ENCODE measurements around the gene DNAJC6. TPM values are rescaled to one million over a fixed set of nuclear protein-coding genes. Genes with fewer than 3 reads are reported as not detected.

The DNAJC6 gene
- total RNA-seq, 1 donor from 2014 or later, result 8.3 TPM

GRCh38 chr1:65404941-65405340, 95.6 kb downstream of the DNAJC6 start:
- no peak for DNase-seq (ENCODE audit: low read depth)
- TF ChIP-seq CTCF (IDR thresholded peaks at IDR 0.05; ENCODE audit: insufficient read depth, low read length, poor library complexity, severe bottlenecking), result no peak
- Histone ChIP-seq H3K27me3 (ENCODE audit: control insufficient read depth, insufficient read depth, low read length) (no peaks in the 10 kb centered on the region), H3K4me3 (ENCODE audit: low read depth, low read length) (no peak overlapping the region), H3K36me3 (ENCODE audit: control insufficient read depth, insufficient read depth, low read length) (no peaks in the 10 kb centered on the region)

GRCh38 chr1:65407877-65408276, 98.5 kb downstream of the DNAJC6 start:
- DNase-seq (ENCODE audit: low read depth), result no peak
- TF ChIP-seq CTCF (IDR thresholded peaks at IDR 0.05; ENCODE audit: insufficient read depth, low read length, poor library complexity, severe bottlenecking), result no peak
- H3K36me3 ChIP-seq (ENCODE audit: control insufficient read depth, insufficient read depth, low read length), result no peaks in the 10 kb centered on the region
- no peak overlapping the region for H3K4me3 ChIP-seq (ENCODE audit: low read depth, low read length)
- H3K27me3 ChIP-seq (ENCODE audit: control insufficient read depth, insufficient read depth, low read length), result no peaks in the 10 kb centered on the region

GRCh38 chr1:65409314-65409713, 100.0 kb downstream of the DNAJC6 start:
- TF ChIP-seq CTCF (IDR thresholded peaks at IDR 0.05; ENCODE audit: insufficient read depth, low read length, poor library complexity, severe bottlenecking), result no peak
- H3K27me3 ChIP-seq (ENCODE audit: control insufficient read depth, insufficient read depth, low read length), result no peaks in the 10 kb centered on the region
- H3K4me3 ChIP-seq (ENCODE audit: low read depth, low read length), result no peak overlapping the region
- DNase-seq (ENCODE audit: low read depth), result no peak
- H3K36me3 ChIP-seq (ENCODE audit: control insufficient read depth, insufficient read depth, low read length), result no peaks in the 10 kb centered on the region

GRCh38 chr1:65409816-65410326, 100.5 kb downstream of the DNAJC6 start:
- TF ChIP-seq CTCF (IDR thresholded peaks at IDR 0.05; ENCODE audit: insufficient read depth, low read length, poor library complexity, severe bottlenecking), result no peak
- no peak for DNase-seq (ENCODE audit: low read depth)
- no peaks in the 10 kb centered on the region for H3K27me3 ChIP-seq (ENCODE audit: control insufficient read depth, insufficient read depth, low read length)
- no peaks in the 10 kb centered on the region for H3K36me3 ChIP-seq (ENCODE audit: control insufficient read depth, insufficient read depth, low read length)
- H3K4me3 ChIP-seq (ENCODE audit: low read depth, low read length), result no peak overlapping the region

- Histone ChIP-seq H3K4me3 (ENCODE audit: low read depth, low read length) (no peak overlapping the region), H3K36me3 (ENCODE audit: control insufficient read depth, insufficient read depth, low read length) (no peaks in the 10 kb centered on the region), H3K27me3 (ENCODE audit: control insufficient read depth, insufficient read depth, low read length) (no peaks in the 10 kb centered on the region)
- no peak for TF ChIP-seq CTCF (IDR thresholded peaks at IDR 0.05; ENCODE audit: insufficient read depth, low read length, poor library complexity, severe bottlenecking)
- no peak for DNase-seq (ENCODE audit: low read depth)
Measured at GRCh38 chr1:65412256-65412983, 103.1 kb downstream of the DNAJC6 start.

- Histone ChIP-seq H3K4me3 (ENCODE audit: low read depth, low read length) (no peak overlapping the region), H3K36me3 (ENCODE audit: control insufficient read depth, insufficient read depth, low read length) (no peaks in the 10 kb centered on the region), H3K27me3 (ENCODE audit: control insufficient read depth, insufficient read depth, low read length) (no peaks in the 10 kb centered on the region)
- peak; percentile 72 for DNase-seq (ENCODE audit: low read depth)
- TF ChIP-seq CTCF (IDR thresholded peaks at IDR 0.05; ENCODE audit: insufficient read depth, low read length, poor library complexity, severe bottlenecking), result no peak
Measured at GRCh38 chr1:65412984-65413375, 103.6 kb downstream of the DNAJC6 start.
